ENCODE data around the gene WDR47. TPM values are rescaled to one million over a fixed set of nuclear protein-coding genes. Genes with fewer than 3 reads are reported as not detected.
A peak's percentile ranks its signal among the peaks of the same experiment; 100 is the strongest.
"Not testable (repeated sequence)": the region's sequence is repeated elsewhere in the genome, so short reads cannot be mapped to it uniquely, and the experiment has no call there.

The WDR47 gene
- total RNA-seq, 1 experiment from 2014 or later = 9.2 TPM

DNA sequence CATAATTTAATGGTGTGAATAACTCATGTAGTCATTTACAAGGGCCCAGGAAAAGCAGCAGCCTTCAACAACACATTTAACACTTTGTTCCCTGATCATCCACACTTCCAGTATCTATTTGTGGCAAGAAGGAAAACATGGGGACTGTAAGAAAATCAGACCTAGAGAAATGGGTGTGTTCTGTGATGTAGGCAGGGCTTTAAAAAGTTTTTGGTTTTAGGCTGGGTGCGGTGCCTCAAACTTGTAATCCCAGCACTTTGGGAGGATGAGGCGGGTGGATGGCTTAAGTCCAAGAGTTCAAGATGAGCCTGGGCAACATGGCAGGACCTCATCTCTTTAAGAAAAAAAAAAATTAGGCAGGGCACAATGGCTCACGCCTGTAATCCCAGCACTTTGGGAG is 14.2 kb upstream of the WDR47 start:
- DNase-seq (ENCODE audit: low read depth) = no peak

DNA sequence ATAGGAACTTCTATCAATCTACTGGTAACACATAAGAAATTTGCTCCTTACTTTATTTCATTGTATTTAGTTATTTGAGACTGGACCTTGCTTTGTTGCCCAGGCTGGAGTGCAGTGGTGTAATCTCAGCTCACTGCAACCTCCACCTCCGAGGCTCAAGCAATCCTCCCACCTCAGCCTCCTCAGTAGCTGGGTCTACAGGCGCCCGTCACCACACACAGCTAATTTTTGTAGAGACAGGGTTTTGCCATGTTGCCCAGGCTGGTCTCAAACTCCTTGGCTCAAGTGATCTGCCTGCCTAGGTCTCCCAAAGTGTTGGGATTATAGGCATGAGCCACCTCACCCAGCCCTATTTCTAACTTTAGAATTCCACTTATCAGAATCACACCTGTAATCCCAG is 10.2 kb upstream of the WDR47 start:
- not testable (repeated sequence) for DNase-seq (ENCODE audit: low read depth)

- DNase-seq (ENCODE audit: low read depth) = no peak
These were observed 8.5 kb upstream of the WDR47 start for GRCh38 chr1:109050228-109050995.

- DNase-seq (ENCODE audit: low read depth) = no peak
These were observed 6.4 kb upstream of the WDR47 start for GRCh38 chr1:109048335-109048734.

DNA sequence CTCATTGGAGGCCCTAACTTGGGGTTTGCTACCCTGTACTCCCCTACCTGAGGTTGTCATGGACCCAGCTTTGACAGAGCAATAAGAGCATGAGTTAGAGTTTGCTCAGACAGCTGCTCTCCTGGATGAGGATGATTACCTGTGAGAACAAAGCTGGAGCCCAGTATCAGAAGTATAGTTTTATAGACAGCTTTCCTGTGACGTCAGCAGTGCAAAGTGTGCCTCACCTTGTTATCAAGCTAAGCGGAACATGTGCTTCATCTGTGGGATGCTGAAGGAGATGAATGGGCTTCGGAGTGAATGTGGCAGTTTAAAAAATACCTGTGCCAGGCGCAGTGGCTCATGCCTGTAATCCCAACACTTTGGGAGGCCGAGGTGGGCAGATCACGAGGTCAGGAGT is 5.4 kb upstream of the WDR47 start:
- no peak for DNase-seq (ENCODE audit: low read depth)

- DNase-seq (ENCODE audit: low read depth) = no peak
These were observed 4.8 kb upstream of the WDR47 start for GRCh38 chr1:109046671-109047070.

DNA sequence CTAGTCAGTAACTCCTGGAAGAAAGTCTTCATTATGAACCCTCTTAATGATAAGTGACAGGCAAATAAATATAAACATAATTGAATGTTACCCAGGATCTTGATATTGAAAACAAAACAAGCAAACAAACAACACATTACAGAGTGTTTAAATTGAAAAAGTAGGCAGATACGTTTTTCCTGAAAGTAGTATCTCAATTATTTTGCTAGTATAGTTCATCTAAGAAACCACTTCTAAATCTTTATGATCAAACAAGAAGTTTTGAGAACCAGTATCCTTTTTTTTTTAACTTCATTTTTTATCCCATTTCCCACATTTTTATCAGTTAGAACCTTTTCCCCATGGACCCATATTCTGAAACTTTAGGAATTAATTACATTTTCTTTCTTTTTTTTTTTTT is 3.7 kb upstream of the WDR47 start:
- no peak for DNase-seq (ENCODE audit: low read depth)

- DNase-seq (ENCODE audit: low read depth) = peak; percentile 6
These were observed 797 bp downstream of the WDR47 start for GRCh38 chr1:109040989-109041620.

DNA sequence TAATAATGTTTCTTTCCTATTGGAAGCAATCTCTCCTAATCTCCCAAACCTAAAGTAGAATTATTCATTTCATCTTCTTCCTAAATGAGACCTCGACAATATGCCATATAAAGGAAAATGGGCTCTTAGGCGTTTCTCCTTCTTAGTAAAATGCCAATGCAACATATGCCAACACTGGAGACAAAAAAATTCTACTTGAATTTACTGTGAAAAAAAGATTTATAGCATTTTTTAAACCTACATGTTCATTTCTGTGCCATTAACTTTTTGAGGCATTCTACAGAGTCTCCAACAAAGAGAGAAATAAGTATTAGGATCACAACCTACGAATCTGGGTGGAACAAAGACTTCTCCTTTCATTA is 1.3 kb downstream of the WDR47 start:
- DNase-seq (ENCODE audit: low read depth) = no peak

DNA sequence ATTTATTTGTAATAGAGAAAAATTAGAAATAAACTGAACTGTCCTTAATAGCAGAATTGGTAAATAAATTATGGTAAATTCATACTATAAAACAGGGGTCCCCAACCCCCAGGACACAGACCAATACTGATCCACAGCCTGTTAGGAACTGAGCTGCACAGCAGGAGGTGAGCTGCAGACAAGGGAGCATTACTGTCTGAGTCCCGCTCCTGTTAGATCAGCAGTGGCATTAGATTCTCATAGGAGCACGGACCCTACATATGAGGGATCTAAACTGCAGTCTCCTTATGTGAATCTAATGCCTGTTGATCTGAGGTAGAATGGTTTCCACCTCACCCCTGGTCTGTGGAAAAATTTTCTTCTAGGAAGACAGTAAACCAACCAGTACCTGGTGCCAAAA is 7.5 kb downstream of the WDR47 start:
- DNase-seq (ENCODE audit: low read depth) = no peak

DNA sequence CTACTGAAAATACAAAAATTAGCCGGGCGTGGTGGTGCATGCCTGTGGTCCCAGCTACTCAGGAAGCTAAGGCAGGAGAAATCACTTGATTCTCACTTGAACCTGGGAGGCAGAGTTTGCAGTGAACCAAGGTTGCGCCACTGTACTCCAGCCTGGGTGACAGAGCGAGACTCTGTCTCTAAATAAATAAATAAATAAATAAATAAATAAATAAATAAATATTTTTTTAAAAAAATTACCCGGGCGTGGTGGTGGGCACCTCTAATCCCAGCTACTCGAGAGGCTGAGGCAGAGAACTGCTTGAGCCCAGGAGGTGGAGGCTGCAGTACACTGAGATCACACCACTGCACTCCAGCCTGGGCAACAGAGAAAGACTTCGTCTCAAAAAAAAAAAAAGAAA is 12.4 kb downstream of the WDR47 start:
- not testable (repeated sequence) for DNase-seq (ENCODE audit: low read depth)

GRCh38 chr1:109027841-109028240 is 14.1 kb downstream of the WDR47 start:
- DNase-seq (ENCODE audit: low read depth) = no peak

GRCh38 chr1:109025694-109026093 is 16.2 kb downstream of the WDR47 start:
- no peak for DNase-seq (ENCODE audit: low read depth)

DNA sequence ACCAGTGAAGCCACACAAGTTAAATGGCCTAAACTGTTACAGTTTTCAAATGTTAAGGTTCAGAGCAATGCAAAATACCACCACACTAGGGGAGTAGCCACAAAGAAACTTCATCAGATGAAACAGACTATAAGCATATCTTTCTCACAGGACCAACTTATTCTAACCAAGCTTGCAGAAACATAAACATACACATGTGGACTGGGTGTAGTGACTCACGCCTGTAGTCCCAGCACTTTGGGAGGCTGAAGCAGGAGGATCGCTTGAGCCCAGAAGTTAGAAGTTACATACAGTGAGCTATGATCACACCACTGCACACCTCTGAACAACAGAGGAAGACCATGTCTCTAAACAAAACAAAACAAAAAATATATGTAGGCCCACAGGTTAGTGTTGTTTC is 17.3 kb downstream of the WDR47 start:
- no peak for DNase-seq (ENCODE audit: low read depth)

DNA sequence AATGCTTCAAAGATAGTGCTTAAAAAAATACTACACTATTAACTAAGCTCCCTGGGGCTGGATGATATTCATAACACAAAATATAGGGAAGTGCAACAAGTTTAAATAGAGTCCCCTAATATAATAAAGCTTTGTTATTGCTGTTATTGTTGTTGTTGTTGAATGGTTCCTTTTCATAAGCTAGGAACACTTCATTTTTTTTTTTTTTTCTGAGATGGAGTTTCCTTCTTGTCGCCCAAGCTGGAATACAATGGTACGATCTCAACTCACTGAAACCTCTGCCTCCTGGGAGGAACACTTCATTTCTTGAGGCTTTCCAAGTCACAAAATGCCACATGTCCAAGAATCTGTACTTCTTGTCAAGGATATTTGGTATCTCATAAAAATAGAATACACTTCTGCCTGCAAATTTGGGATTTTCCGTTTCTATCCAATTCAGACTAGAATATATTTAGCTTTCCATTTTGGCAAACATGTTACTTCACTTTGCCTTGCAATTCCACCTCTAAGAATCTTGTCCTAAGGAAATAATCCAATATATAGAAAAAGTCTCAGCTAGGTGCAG is 21.1 kb downstream of the WDR47 start:
- no peak for DNase-seq (ENCODE audit: low read depth)

DNA sequence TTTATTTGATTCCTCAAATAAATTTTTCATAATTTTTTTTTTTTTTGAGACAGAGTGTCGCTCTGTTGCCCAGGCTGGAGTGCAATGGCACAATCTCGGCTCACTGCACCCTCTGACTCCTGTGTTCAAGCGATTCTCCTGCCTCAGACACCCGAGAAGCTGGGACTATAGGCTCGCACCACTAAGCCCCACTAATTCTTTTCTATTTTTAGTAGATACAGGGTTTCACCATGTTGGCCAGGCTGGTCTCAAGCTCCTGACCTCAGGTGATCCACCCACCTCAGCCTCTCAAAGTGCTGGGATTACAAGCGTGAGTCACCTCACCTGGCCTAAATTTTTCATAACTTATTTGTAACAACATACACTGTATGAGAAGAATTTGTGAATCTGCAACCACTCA is 24.2 kb downstream of the WDR47 start:
- DNase-seq (ENCODE audit: low read depth) = not testable (repeated sequence)

- no peak for DNase-seq (ENCODE audit: low read depth)
These were observed 24.8 kb downstream of the WDR47 start for GRCh38 chr1:109017134-109017533.

GRCh38 chr1:109011335-109011734 is 30.6 kb downstream of the WDR47 start:
- DNase-seq (ENCODE audit: low read depth) = no peak

DNA sequence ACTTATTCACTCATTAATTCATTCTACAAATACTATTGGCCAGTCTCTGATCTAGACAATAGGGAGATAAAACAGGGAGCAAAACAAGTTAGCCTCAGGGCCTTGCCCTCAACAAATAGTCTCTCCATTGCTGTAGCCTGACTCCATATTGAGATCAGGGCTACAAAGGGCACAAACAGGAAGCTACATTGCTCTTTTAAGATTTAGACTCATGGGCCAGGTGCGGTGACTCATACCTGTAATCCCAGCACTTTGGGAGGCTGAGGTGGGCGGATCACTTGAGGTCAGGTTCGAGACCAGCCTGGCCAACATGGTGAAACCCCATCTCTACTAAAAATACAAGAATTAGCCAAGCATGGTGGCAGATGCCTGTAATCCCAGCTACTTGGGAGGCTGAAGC is 45.3 kb downstream of the WDR47 start:
- peak; percentile 13 for DNase-seq (ENCODE audit: low read depth)

DNA sequence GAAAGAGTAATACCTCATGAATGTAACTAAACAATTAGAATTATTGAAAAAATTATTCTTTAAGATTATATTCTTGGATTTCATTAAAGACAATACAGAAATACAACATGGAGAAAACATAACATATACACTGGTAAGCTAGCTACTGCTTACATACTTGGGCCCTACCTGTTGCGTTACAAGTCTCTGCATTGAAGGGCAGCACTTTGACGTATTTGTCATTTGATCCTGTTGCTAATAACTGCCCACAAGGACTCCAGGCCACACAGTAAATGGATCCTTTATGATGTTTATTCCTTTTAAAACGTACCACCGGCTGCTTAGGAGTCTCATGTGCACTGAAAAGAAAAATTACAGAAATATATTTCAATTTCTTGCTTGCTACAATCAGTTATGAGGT is 58.8 kb downstream of the WDR47 start:
- no peak for DNase-seq (ENCODE audit: low read depth)

GRCh38 chr1:108976658-108977057 is 65.2 kb downstream of the WDR47 start:
- DNase-seq (ENCODE audit: low read depth) = no peak

GRCh38 chr1:108972951-108973350 is 69.0 kb downstream of the WDR47 start:
- DNase-seq (ENCODE audit: low read depth) = no peak

GRCh38 chr1:108969346-108969745 is 72.6 kb downstream of the WDR47 start:
- DNase-seq (ENCODE audit: low read depth) = no peak
